BJ (cell line): ENCODE measurements around the gene BCAS3. TPM values are rescaled to one million over a fixed set of nuclear protein-coding genes. Genes with fewer than 3 reads are reported as not detected.

ENCODE experiments used
- CTCF ChIA-PET: fragments of 350-600 bp; formaldehyde crosslinking; extraction: SDS; loops from one replicate; lab custom pipeline; 2021; ENCODE audit warnings: antibody characterized with exemption, inconsistent platforms; lab: Yijun Ruan, JAX
- POLR2A ChIA-PET: fragments of 300-600 bp; sonication (Branson Sonifier 250); formaldehyde crosslinking; extraction: SDS; loops from one replicate; lab custom pipeline; 2021; ENCODE audit warnings: antibody characterized with exemption; lab: Charles Lee
- DNase-seq: peaks from one replicate; pipeline ENCODE4 v3.0.0-alpha.2; 2011; ENCODE audit warnings: low read depth
- H3K27me3 ChIP-seq: 2 replicates; pipeline ENCODE4 v1.6.0; 2011; ENCODE audit warnings: low read length; ENCODE audit not compliant: control insufficient read depth, insufficient read depth
- H3K36me3 ChIP-seq: 2 replicates; pipeline ENCODE4 v1.5.1; 2011; ENCODE audit warnings: low read length; ENCODE audit not compliant: control insufficient read depth, insufficient read depth
- H3K4me3 ChIP-seq: 2 replicates; pipeline ENCODE4 v1.5.1; 2011; ENCODE audit warnings: low read depth, mild to moderate bottlenecking, control low read depth, low read length
- polyA plus RNA-seq: library from polyadenylated mRNA; depleted of rRNA; stranded (reverse); fragments of >200 nt; gene quantifications from 2 replicates; pipeline ENCODE4 v1.2.3, GENCODE V29; 2011
- TF ChIP-seq, protein P1 (sequence below): IDR thresholded peaks from 2 replicates; pipeline ENCODE4 v1.5.1; 2011; ENCODE audit warnings: low read depth, mild to moderate bottlenecking, control low read depth, inconsistent platforms, low read length, moderate library complexity; ENCODE audit not compliant: insufficient read depth

Gene BCAS3
- polyA plus RNA-seq, 1 experiment, result 19.5 TPM

DNA sequence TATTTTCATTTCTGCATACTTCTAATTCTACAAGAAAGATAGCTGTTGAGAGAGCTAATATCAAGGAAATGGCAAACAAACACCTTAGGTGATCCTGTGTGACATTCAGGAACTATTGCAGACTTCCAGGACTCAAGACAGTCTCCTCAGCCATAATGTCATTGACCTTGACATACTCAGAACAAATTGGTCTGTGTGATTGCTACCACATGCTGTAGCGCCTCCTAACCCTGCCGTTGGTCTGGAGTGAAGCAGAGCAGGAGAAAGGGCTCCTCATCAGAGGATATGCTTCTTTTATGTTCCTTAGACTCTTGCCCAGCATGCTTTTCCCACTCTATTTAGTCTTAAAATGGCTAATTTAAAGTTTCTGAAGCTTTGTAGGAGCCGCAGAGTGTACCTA, 527.8 kb downstream of the BCAS3 start:
- Histone ChIP-seq H3K27me3 (no peaks in the 10 kb centered on the region), H3K36me3 (no peaks in the 10 kb centered on the region), H3K4me3 (no peak overlapping the region)
- DNase-seq, result no peak
- TF ChIP-seq, protein P1, sequence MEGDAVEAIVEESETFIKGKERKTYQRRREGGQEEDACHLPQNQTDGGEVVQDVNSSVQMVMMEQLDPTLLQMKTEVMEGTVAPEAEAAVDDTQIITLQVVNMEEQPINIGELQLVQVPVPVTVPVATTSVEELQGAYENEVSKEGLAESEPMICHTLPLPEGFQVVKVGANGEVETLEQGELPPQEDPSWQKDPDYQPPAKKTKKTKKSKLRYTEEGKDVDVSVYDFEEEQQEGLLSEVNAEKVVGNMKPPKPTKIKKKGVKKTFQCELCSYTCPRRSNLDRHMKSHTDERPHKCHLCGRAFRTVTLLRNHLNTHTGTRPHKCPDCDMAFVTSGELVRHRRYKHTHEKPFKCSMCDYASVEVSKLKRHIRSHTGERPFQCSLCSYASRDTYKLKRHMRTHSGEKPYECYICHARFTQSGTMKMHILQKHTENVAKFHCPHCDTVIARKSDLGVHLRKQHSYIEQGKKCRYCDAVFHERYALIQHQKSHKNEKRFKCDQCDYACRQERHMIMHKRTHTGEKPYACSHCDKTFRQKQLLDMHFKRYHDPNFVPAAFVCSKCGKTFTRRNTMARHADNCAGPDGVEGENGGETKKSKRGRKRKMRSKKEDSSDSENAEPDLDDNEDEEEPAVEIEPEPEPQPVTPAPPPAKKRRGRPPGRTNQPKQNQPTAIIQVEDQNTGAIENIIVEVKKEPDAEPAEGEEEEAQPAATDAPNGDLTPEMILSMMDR, result no peak
- ChIA-PET CTCF (no interaction called here), POLR2A (no interaction called here)

DNA sequence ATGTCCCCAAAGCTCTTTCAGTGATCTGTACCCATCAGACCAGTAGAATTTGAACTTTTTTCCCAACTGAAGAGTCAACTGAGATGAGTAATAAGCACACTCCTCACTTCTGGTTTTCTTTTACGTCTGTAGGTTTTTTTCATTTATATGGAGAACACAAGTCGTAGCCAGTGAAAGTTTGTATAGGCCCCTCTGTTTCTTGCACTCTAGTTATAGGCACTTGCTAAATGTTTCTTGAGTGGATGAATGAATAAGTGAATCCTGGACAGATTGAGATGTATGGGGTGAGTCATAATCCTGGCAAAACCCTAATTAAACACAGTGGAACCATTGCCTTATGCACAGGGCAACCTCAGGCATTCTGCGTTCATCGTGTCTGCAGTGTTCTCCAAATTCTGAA, 528.3 kb downstream of the BCAS3 start:
- ChIA-PET POLR2A (no interaction called here), CTCF (no interaction called here)
- TF ChIP-seq, protein P1, result no peak
- no peak for DNase-seq
- H3K36me3 ChIP-seq, result no peaks in the 10 kb centered on the region
- H3K4me3 ChIP-seq, result no peak overlapping the region
- no peaks in the 10 kb centered on the region for H3K27me3 ChIP-seq

DNA sequence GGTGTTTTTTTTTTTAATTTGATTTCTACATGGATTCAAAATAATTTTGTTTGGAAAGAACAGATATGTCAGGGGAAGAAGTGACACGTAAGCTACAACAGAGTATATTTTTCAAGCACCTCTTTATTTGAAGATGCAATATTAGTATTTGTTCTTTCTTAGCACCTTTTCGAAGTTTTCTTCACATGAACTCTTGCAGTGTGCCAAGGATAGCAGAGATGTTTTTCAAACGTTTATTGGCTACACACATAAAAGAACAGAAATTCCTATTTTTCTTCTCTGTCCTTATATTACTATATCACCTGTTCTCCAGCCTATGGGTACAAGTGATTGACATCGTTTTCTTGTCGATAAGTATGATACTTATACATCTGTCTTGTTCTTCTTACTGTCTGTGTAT, 529.3 kb downstream of the BCAS3 start:
- Histone ChIP-seq H3K4me3 (no peak overlapping the region), H3K36me3 (no peaks in the 10 kb centered on the region), H3K27me3 (no peaks in the 10 kb centered on the region)
- TF ChIP-seq, protein P1, result no peak
- no peak for DNase-seq
- ChIA-PET POLR2A (no interaction called here), CTCF (no interaction called here)

DNA sequence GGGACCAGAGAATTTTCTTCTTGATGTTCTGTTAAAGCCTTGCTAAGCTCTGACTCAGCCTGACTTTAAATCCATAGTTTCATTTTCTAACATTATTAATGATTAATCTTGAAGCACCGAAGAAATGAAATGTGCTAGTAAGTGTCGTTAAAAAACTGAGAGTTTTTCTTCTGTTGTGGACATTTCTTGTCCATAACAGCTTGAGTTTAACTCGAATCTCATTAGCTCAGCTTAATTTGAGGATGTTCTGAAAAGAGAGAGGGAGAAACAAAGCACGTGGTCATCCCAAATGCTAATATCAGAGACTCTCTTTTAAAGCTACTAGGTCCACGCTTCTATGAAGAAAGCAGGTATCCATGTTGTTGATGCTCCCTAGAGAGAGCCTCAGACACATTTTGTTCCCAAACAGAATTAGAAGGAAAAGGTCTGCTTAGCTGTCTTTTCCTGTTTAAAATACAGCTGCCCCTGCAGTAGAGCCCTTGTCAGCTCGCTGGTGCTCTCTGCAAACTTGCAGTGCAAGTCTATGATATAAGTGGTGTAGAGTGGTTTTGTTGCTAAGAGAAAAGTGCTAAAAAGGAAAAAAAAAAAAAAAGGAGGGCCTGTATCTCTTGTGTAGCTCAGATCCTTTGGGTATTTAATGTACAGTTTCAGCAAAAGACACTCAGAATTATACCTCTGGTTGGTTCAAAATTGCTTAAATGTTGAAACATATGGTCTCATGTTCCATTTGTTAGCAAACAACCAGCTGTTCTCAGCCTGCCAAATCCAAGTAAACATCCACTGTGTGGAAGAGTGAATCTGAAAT, 530.9 kb downstream of the BCAS3 start:
- H3K4me3 ChIP-seq, result no peak overlapping the region
- DNase-seq, result no peak
- ChIA-PET CTCF (interaction anchor here (0.7 kb wide), 1 partner anchor 154 kb away, joined by 3 read pairs; no protein-coding TSS in a partner anchor), POLR2A (interaction anchor here (0.6 to 0.9 kb wide), 3 partner anchors 28 to 192 kb away, joined by 3 to 6 read pairs (median 3); no protein-coding TSS in a partner anchor)
- H3K27me3 ChIP-seq, result no peaks in the 10 kb centered on the region
- TF ChIP-seq, protein P1, result no peak
- H3K36me3 ChIP-seq, result no peaks in the 10 kb centered on the region

DNA sequence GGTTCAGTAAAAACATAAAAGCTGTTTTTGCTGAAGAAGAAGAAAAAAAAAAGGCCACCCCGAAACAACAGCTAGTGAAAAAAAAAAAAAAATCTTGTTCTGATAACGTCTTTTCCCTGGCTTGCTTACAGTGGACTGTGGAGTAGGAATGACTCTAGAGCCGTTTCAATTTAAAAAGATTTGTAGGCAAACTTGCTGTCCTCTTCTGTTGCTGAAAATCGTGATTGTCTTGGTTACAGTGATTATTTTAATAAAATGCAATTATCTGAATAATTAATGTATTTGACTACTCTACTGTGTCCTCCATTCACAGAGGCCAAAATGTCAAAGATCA, 531.4 kb downstream of the BCAS3 start:
- no peak for DNase-seq
- H3K36me3 ChIP-seq, result no peaks in the 10 kb centered on the region
- TF ChIP-seq, protein P1, result no peak
- no peaks in the 10 kb centered on the region for H3K27me3 ChIP-seq
- POLR2A ChIA-PET, result interaction anchor here (0.6 to 0.9 kb wide), 2 partner anchors 127 to 191 kb away, joined by 3 to 6 read pairs; no protein-coding TSS in a partner anchor
- no peak overlapping the region for H3K4me3 ChIP-seq
- CTCF ChIA-PET, result interaction anchor here (0.7 kb wide), 1 partner anchor 154 kb away, joined by 3 read pairs; no protein-coding TSS in a partner anchor
